ENCODE data around the gene KCNH1.

- TF ChIP-seq, protein P1, sequence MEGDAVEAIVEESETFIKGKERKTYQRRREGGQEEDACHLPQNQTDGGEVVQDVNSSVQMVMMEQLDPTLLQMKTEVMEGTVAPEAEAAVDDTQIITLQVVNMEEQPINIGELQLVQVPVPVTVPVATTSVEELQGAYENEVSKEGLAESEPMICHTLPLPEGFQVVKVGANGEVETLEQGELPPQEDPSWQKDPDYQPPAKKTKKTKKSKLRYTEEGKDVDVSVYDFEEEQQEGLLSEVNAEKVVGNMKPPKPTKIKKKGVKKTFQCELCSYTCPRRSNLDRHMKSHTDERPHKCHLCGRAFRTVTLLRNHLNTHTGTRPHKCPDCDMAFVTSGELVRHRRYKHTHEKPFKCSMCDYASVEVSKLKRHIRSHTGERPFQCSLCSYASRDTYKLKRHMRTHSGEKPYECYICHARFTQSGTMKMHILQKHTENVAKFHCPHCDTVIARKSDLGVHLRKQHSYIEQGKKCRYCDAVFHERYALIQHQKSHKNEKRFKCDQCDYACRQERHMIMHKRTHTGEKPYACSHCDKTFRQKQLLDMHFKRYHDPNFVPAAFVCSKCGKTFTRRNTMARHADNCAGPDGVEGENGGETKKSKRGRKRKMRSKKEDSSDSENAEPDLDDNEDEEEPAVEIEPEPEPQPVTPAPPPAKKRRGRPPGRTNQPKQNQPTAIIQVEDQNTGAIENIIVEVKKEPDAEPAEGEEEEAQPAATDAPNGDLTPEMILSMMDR (IDR thresholded peaks at IDR 0.05; ENCODE audit: low read depth, low read length), result no peak
- TF ChIP-seq POLR2A (IDR thresholded peaks at IDR 0.05; ENCODE audit: extremely low read depth, insufficient read length), result no peak
Observed at GRCh38 chr1:211036381-211037060, 97.4 kb downstream of the KCNH1 start.
